ENCODE data around the gene NUDT17. TPM values are rescaled to one million over a fixed set of nuclear protein-coding genes. Genes with fewer than 3 reads are reported as not detected.
"Not testable (repeated sequence)": the region's sequence is repeated elsewhere in the genome, so short reads cannot be mapped to it uniquely, and the experiment has no call there.

NUDT17 gene
- total RNA-seq, 5 donors from 2014 or later (not counting 1 experiment from before 2014, with no cell fraction given) = 2.8 to 7.6 (median 6.3) TPM

DNA sequence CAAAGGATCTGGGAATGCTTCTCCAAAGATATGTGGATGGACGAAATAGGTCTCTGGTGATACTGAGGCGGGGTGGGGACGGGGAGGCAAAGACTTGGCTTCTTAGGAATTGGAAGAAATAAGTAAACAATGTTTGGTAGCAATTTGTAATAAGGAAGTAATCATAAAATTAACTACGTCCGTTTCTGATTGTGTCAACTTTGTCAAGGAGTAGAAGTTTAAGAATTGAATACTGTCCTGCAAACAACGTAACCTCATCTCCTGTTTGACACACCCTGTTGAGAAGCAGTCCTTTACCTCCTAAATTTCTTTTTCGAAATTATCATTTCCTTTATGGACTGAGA is 21.0 kb upstream of the NUDT17 start:
- WGBS (ENCODE audit: insufficient coverage) = 0% methylated on average over 2 of the region's 7 CpGs
- CTCF ChIA-PET = interaction anchor here in 1 of 2 donors (0.6 kb wide), 1 partner anchor 35 kb away, joined by 3 read pairs; no protein-coding TSS in a partner anchor

DNA sequence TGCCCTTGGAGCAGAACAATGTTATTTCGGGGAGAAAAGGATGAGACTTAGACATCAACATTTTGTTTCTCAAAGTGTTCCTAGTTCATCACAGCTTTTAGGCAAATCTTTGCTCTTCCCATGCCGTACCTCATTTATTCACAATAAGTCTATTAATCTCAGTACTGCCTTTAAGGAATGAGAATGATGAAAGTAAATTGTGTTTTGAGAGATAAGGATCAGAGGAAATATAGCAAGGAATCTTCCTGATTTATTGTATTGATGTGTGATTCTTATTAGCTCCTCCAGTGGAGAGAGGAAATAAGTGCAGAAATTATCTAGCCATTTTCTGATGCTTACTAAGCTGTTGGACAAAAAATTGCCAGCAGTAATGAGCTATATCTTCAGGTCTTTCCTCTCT is 19.4 kb upstream of the NUDT17 start:
- H3K4me1 ChIP-seq (ENCODE audit: control insufficient read depth in 1 of 2, extremely low read depth in 1 of 2, insufficient read depth in 2 of 2, low read length in 2 of 2) = peaks cover 14 to 17% of the 10 kb centered on the region in 2 experiments
- DNase-seq (no peak), ATAC-seq (replicated peaks in 1 of 4) (no peak)
- no peak overlapping the region for H3K4me3 ChIP-seq (ENCODE audit: control insufficient read depth in 1 of 2, extremely low read depth in 1 of 2, low read length in 1 of 2)
- H3K27me3 ChIP-seq (replicated peaks in 1 of 2; ENCODE audit: control insufficient read depth in 2 of 2, extremely low read depth in 1 of 2, insufficient read depth in 2 of 2, low read length in 1 of 2) = no peaks in the 10 kb centered on the region
- Mint-ChIP-seq H3K27me3 (no peaks in the 10 kb centered on the region), H3K4me1 (peaks cover 30 to 35% (median 30%) of the 10 kb centered on the region in 3 donors), H3K36me3 (peaks cover 45% of the 10 kb centered on the region), H3K9me3 (no peaks in the 10 kb centered on the region), H3K4me3 (peak overlapping the region; percentile 65 to 98 (median 98)), H3K27ac (no peak overlapping the region)
- H3K9me3 ChIP-seq = no peaks in the 10 kb centered on the region
- WGBS (ENCODE audit: insufficient coverage) = no CpG with 5 or more reads among the region's 2 CpGs
- POLR2A ChIA-PET = interaction anchor here (0.6 to 1.3 kb wide), 2 partner anchors 73 to 102 kb away, joined by 3 to 6 read pairs; partner anchors contain the start of gene RBM8A (in 1 of the 2)
- CTCF ChIA-PET = interaction anchor here in 1 of 2 donors (0.6 to 2.1 kb wide), 3 partner anchors 19 to 225 kb away, joined by 3 to 11 read pairs (median 4); partner anchors contain the start of gene NUDT17
- H3K27ac ChIP-seq (ENCODE audit: low read length) = no peak overlapping the region
- peaks cover 5 to 52% of the 10 kb centered on the region in 2 donors for H3K36me3 ChIP-seq (ENCODE audit: control insufficient read depth in 2 of 2, extremely low read depth in 1 of 2, insufficient read depth in 1 of 2, low read length in 1 of 2)

More for the DNA sequence above, 21.0 kb upstream of the NUDT17 start:
- Histone ChIP-seq H3K27me3 (replicated peaks in 1 of 2; ENCODE audit: control insufficient read depth in 2 of 2, extremely low read depth in 1 of 2, insufficient read depth in 2 of 2, low read length in 1 of 2) (no peaks in the 10 kb centered on the region), H3K4me3 (ENCODE audit: control insufficient read depth in 1 of 2, extremely low read depth in 1 of 2, low read length in 1 of 2) (peak overlapping the region; percentile 97 to 99), H3K36me3 (ENCODE audit: control insufficient read depth in 2 of 2, extremely low read depth in 1 of 2, insufficient read depth in 1 of 2, low read length in 1 of 2) (peaks cover 5 to 37% of the 10 kb centered on the region in 2 donors), H3K4me1 (ENCODE audit: control insufficient read depth in 1 of 2, extremely low read depth in 1 of 2, insufficient read depth in 2 of 2, low read length in 2 of 2) (peaks cover 14 to 17% of the 10 kb centered on the region in 2 experiments), H3K27ac (ENCODE audit: low read length) (peak overlapping the region; percentile 70), H3K9me3 (no peaks in the 10 kb centered on the region)
- Mint-ChIP-seq H3K36me3 (peaks cover 32% of the 10 kb centered on the region), H3K27ac (peak overlapping the region; percentile 96), H3K27me3 (no peaks in the 10 kb centered on the region), H3K4me3 (peak overlapping the region; percentile 98), H3K9me3 (no peaks in the 10 kb centered on the region), H3K4me1 (peaks cover 29 to 36% (median 30%) of the 10 kb centered on the region in 3 donors)
- DNase-seq = peak in 1 of 35 experiments; percentile 15
- no peak for ATAC-seq (replicated peaks in 1 of 4)
- POLR2A ChIA-PET = interaction anchor here in 1 of 2 donors (0.8 to 1.1 kb wide), 2 partner anchors 35 to 61 kb away, joined by 3 read pairs; partner anchors contain the start of gene ANKRD35

DNA sequence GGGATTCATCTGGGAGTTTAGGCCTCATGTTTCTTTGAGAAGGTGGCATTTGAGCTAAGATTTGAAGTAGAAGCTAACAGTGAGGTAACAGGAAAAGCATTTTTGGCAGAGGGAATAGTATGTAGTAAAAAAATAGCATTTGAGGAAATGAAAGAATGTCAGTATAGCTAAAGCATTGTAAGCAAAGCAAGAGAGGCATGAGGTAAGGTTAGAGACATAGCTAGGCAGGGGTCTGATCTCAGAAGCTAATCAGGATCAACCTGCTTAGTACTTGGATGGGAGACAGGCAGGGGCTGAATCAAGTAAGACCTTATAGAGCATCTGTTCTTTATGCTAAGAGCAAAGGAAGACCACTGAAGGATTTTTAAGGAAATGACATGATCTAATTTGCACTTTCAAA is 17.5 kb upstream of the NUDT17 start:
- Histone ChIP-seq H3K27me3 (replicated peaks in 1 of 2; ENCODE audit: control insufficient read depth in 2 of 2, extremely low read depth in 1 of 2, insufficient read depth in 2 of 2, low read length in 1 of 2) (no peaks in the 10 kb centered on the region), H3K4me1 (ENCODE audit: control insufficient read depth in 1 of 2, extremely low read depth in 1 of 2, insufficient read depth in 2 of 2, low read length in 2 of 2) (peaks cover 14 to 17% of the 10 kb centered on the region in 2 experiments), H3K27ac (ENCODE audit: low read length) (no peak overlapping the region), H3K36me3 (ENCODE audit: control insufficient read depth in 2 of 2, extremely low read depth in 1 of 2, insufficient read depth in 1 of 2, low read length in 1 of 2) (peaks cover 11 to 67% of the 10 kb centered on the region in 2 donors), H3K4me3 (ENCODE audit: control insufficient read depth in 1 of 2, extremely low read depth in 1 of 2, low read length in 1 of 2) (no peak overlapping the region), H3K9me3 (no peaks in the 10 kb centered on the region)
- Mint-ChIP-seq H3K4me3 (no peak overlapping the region), H3K4me1 (peaks cover 29 to 31% (median 30%) of the 10 kb centered on the region in 3 donors), H3K27me3 (no peaks in the 10 kb centered on the region), H3K9me3 (no peaks in the 10 kb centered on the region), H3K36me3 (peaks cover 58% of the 10 kb centered on the region), H3K27ac (peak overlapping the region; percentile 1 to 39)
- ChIA-PET POLR2A (interaction anchor here (0.5 to 0.7 kb wide), 4 partner anchors 15 to 191 kb away, joined by 3 to 13 read pairs (median 6); no protein-coding TSS in a partner anchor), CTCF (interaction anchor here in 1 of 2 donors (0.7 kb wide), 1 partner anchor 17 kb away, joined by 3 read pairs; the partner anchor contains the start of gene NUDT17)
- no peak for DNase-seq
- no peak for ATAC-seq (replicated peaks in 1 of 4)

DNA sequence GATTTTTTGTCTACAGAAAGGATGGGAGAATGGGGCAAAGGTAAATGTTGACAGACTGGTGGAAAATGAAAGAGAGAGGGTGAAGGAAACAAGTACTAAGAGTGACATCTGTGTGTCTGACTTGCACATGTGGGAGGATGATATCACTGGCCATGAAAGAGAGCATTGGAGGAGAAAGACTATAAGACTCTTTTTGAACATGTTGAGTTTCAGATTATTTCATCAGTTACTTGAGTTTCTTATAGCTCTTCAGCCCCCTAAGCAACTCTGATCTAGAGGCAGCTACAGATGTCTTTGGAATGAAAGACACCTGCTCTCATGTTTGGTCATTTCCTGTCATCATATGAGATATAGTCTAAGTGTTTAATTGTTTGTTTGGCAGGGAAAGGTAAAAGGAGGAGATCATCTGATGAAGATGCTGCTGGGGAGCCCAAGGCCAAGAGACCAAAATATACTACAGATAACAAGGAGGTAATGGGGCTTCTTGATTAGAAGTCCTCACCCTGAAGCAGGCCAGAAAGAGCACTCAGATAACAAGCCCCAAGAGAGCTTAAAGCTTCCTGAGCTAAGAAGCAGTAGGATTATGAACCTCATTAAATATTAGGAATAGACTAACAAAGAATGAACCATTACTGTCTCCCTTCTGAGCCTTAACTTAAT is 16.9 kb upstream of the NUDT17 start:
- ChIA-PET POLR2A (interaction anchor here in 1 of 2 donors (0.6 kb wide), 2 partner anchors 14 to 191 kb away, joined by 3 to 4 read pairs; no protein-coding TSS in a partner anchor), CTCF (interaction anchor here in 1 of 2 donors (0.5 to 0.7 kb wide), 2 partner anchors 17 to 66 kb away, joined by 3 read pairs; partner anchors contain the start of gene NUDT17)
- Mint-ChIP-seq H3K4me3 (no peak overlapping the region), H3K27ac (peak overlapping the region in 1 of 2 donors; percentile 1), H3K36me3 (peaks cover 63% of the 10 kb centered on the region), H3K4me1 (peaks cover 29 to 31% (median 30%) of the 10 kb centered on the region in 3 donors), H3K9me3 (no peaks in the 10 kb centered on the region), H3K27me3 (no peaks in the 10 kb centered on the region)
- Histone ChIP-seq H3K4me1 (ENCODE audit: control insufficient read depth in 1 of 2, extremely low read depth in 1 of 2, insufficient read depth in 2 of 2, low read length in 2 of 2) (peaks cover 14 to 17% of the 10 kb centered on the region in 2 experiments), H3K4me3 (ENCODE audit: control insufficient read depth in 1 of 2, extremely low read depth in 1 of 2, low read length in 1 of 2) (no peak overlapping the region), H3K36me3 (ENCODE audit: control insufficient read depth in 2 of 2, extremely low read depth in 1 of 2, insufficient read depth in 1 of 2, low read length in 1 of 2) (peaks cover 11 to 72% of the 10 kb centered on the region in 2 donors), H3K27me3 (replicated peaks in 1 of 2; ENCODE audit: control insufficient read depth in 2 of 2, extremely low read depth in 1 of 2, insufficient read depth in 2 of 2, low read length in 1 of 2) (no peaks in the 10 kb centered on the region), H3K9me3 (no peaks in the 10 kb centered on the region), H3K27ac (ENCODE audit: low read length) (no peak overlapping the region)
- ATAC-seq (replicated peaks in 1 of 4) (no peak), DNase-seq (no peak)

DNA sequence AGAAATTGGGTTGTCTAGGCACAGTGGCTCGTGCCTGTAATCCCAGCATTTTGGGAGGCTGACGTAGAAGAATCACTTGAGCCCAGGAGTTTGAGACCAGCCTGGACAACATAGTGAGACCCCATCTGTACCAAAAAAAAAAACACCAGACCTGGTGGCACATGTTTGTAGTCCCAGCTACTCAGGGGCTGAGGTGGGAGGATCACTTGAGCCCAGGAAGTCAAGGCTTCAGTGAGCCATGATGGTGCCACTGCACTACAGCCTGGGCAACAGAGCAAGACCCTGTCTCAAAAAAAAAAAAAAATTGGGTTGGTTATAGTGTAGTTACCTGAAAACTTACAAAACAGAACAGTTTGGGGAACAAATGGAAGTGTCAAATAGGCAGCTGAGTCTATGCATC is 14.6 kb upstream of the NUDT17 start:
- not testable (repeated sequence) for H3K27me3 Mint-ChIP-seq; H3K4me3 ChIP-seq (ENCODE audit: control insufficient read depth in 1 of 2, extremely low read depth in 1 of 2, low read length in 1 of 2); H3K4me3 Mint-ChIP-seq; H3K9me3 Mint-ChIP-seq; H3K4me1 ChIP-seq (ENCODE audit: control insufficient read depth in 1 of 2, extremely low read depth in 1 of 2, insufficient read depth in 2 of 2, low read length in 2 of 2); DNase-seq; ATAC-seq (replicated peaks in 1 of 4); H3K27me3 ChIP-seq (replicated peaks in 1 of 2; ENCODE audit: control insufficient read depth in 2 of 2, extremely low read depth in 1 of 2, insufficient read depth in 2 of 2, low read length in 1 of 2); H3K9me3 ChIP-seq; H3K27ac ChIP-seq (ENCODE audit: low read length); H3K27ac Mint-ChIP-seq
- WGBS (ENCODE audit: insufficient coverage) = 100% methylated on average over 2 of the region's 2 CpGs
- peaks cover 11 to 16% (median 14%) of the 10 kb centered on the region in 3 donors for H3K4me1 Mint-ChIP-seq
- peaks cover 15 to 88% of the 10 kb centered on the region in 2 donors for H3K36me3 ChIP-seq (ENCODE audit: control insufficient read depth in 2 of 2, extremely low read depth in 1 of 2, insufficient read depth in 1 of 2, low read length in 1 of 2)
- ChIA-PET POLR2A (interaction anchor here in 1 of 2 donors (0.7 kb wide), 1 partner anchor 58 kb away, joined by 5 read pairs; no protein-coding TSS in a partner anchor), CTCF (interaction anchor here in 1 of 2 donors (1.2 kb wide), 1 partner anchor 13 kb away, joined by 3 read pairs; no protein-coding TSS in a partner anchor)
- peaks cover 70% of the 10 kb centered on the region for H3K36me3 Mint-ChIP-seq

DNA sequence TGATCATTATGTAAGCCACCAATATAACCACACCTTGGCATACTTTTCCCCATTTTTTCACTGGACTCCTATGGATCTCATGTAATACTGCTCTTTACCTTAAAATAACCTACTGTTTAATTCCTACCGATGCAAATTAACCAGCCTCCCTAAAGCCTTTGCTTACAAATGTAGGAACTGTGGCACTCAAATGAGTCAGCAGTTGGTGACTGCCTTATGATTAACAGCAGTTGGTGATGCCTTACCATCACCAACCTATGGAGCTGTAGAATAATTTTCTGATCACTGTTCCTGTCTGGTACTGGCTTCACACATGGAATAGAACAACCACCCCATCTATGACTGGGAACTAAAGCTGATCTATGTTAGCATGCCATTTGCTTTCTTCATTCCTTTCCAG is 7.8 kb upstream of the NUDT17 start:
- no peaks in the 10 kb centered on the region for H3K9me3 Mint-ChIP-seq
- POLR2A ChIA-PET = no interaction called here
- peaks cover 8 to 88% of the 10 kb centered on the region in 2 donors for H3K36me3 ChIP-seq (ENCODE audit: control insufficient read depth in 2 of 2, extremely low read depth in 1 of 2, insufficient read depth in 1 of 2, low read length in 1 of 2)
- H3K9me3 ChIP-seq = no peaks in the 10 kb centered on the region
- H3K27me3 Mint-ChIP-seq = no peaks in the 10 kb centered on the region
- H3K27ac Mint-ChIP-seq = no peak overlapping the region
- no peaks in the 10 kb centered on the region for H3K27me3 ChIP-seq (replicated peaks in 1 of 2; ENCODE audit: control insufficient read depth in 2 of 2, extremely low read depth in 1 of 2, insufficient read depth in 2 of 2, low read length in 1 of 2)
- no CpG with 5 or more reads among the region's 1 CpG for WGBS (ENCODE audit: insufficient coverage)
- CTCF ChIA-PET = no interaction called here
- no peak for ATAC-seq (replicated peaks in 1 of 4)
- no peak for DNase-seq
- H3K4me1 Mint-ChIP-seq = no peaks in the 10 kb centered on the region
- peaks cover 52% of the 10 kb centered on the region for H3K36me3 Mint-ChIP-seq
- H3K27ac ChIP-seq (ENCODE audit: low read length) = no peak overlapping the region
- no peak overlapping the region for H3K4me3 Mint-ChIP-seq
- no peaks in the 10 kb centered on the region for H3K4me1 ChIP-seq (ENCODE audit: control insufficient read depth in 1 of 2, extremely low read depth in 1 of 2, insufficient read depth in 2 of 2, low read length in 2 of 2)
- H3K4me3 ChIP-seq (ENCODE audit: control insufficient read depth in 1 of 2, extremely low read depth in 1 of 2, low read length in 1 of 2) = no peak overlapping the region

Data from T-cell (primary cell).